GM18505 (cell line): ENCODE results near the gene TOLLIP.

Experiments used
- ATAC-seq: cut with Tn5 transposase; IDR thresholded peaks from one replicate; pipeline ENCODE4 v1.9.1; 2021; ENCODE audit not compliant: unreplicated experiment
- POLR2A ChIP-seq: IDR thresholded peaks from 4 replicates; pipeline ENCODE4 v1.6.1; 2011; ENCODE audit warnings: borderline replicate concordance; ENCODE audit not compliant: insufficient read depth, insufficient read length; ENCODE audit errors: extremely low read depth

Gene TOLLIP

GRCh38 chr11:1338201-1339065 lies 29.0 kb upstream of the TOLLIP start:
- ATAC-seq, result no peak

GRCh38 chr11:1337647-1338007 lies 28.2 kb upstream of the TOLLIP start:
- TF ChIP-seq POLR2A, result no peak
- ATAC-seq, result no peak

More at GRCh38 chr11:1338201-1339065, 29.0 kb upstream of the TOLLIP start:
- TF ChIP-seq POLR2A, result no peak

- no peak for ATAC-seq
- TF ChIP-seq POLR2A, result no peak
These were observed 27.6 kb upstream of the TOLLIP start for GRCh38 chr11:1336836-1337646.

- ATAC-seq, result no peak
- no peak for TF ChIP-seq POLR2A
These were observed 26.7 kb upstream of the TOLLIP start for GRCh38 chr11:1335811-1336761.

DNA sequence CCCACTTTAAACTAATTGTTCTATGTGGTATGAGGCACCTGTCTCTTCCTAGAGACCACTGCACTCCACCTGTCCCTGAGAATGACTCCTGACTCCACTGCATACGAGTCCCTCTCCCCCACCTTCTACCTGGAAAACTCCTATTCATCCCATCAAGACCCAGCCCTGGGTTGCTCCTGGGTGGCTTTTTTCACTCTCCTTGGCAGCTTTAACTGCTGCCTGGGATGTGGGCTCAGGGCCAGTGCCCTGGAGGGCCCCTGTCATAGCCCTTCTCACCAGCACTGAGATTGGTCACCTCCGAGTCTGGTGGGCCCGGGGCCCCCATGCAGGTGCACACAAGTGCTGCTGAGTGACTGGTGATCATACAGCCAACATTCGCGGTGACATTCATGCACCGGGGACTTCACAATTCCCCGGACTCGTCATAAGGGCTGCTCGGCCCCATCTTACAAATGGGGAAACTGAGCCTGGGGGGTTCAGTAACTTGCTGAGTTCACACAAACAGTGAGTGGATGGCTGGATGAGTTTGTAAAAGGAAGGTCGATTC lies 25.9 kb upstream of the TOLLIP start:
- ATAC-seq, result no peak

GRCh38 chr11:1333860-1334259 lies 24.4 kb upstream of the TOLLIP start:
- no peak for ATAC-seq
- no peak for TF ChIP-seq POLR2A

More for the DNA sequence above, 25.9 kb upstream of the TOLLIP start:
- TF ChIP-seq POLR2A, result no peak

DNA sequence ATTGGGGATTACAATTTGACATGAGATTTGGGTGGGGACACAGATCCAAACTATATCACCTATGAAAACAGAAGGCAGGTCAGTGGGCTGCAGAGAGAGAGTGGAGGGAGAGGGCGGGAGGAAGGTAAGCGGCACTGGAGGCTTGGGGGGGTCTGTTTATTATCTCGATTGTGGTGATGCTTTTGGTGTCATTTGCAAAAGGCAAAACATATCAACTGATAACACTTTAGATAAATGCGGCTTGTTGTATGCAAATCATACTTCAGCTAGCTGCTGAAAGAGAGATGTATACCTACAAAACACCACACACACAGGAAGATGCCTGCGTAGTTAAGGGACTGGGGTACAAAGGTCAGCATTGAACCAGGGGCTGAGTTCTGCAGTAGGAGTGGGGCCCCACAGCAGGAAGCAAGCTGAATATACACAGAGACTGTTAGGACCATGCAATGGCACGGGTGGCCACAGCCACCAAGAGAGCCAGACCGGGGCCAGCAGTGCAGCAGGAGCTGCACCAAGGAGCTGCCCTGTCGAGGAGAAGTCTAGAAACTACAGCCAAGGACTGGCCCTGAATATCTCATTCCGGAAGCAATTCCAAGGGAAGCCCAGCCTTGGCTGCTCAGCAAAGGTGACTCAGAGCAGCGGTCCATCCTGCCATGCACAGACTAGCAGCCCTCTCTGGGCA lies 23.8 kb upstream of the TOLLIP start:
- no peak for TF ChIP-seq POLR2A
- ATAC-seq, result no peak

DNA sequence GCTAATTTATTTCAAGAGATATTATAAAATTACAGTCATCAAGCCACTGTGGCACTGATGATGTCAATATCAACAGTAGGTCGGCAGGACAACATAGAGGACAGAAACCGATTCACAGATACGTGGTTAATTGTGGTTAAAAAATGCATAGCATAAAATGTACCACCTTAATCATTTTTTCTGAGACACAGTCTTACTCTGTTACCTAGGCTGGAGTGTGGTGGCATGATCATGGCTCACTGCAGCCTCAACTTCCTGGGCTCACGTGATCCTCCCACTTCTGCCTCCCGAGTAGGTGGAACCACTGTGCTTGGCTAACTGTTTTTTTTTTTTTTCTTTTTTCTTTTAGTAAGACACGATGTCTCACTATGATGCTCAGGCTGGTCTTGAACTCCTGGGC lies 21.0 kb upstream of the TOLLIP start:
- ATAC-seq, result no peak
- no peak for TF ChIP-seq POLR2A

DNA sequence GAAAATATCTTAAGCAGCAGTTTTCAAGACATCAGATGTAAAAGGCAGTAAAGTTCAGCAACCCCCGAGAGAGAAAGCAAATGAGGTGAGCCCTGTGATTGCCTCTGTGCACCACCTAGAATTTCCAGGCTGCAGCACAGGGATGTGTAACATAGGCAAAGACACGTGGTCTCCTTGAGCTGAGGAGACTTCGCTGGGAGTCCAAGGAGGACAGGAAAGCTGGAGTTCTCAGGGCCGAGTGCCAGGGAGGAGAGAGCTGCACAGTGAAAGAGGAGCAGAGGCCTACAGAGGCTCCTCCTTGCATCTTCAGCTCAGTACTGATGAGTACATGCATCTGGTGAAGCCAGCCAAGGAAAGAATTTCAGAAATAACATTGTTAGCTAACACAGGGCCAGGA lies 17.6 kb upstream of the TOLLIP start:
- TF ChIP-seq POLR2A, result no peak
- no peak for ATAC-seq

DNA sequence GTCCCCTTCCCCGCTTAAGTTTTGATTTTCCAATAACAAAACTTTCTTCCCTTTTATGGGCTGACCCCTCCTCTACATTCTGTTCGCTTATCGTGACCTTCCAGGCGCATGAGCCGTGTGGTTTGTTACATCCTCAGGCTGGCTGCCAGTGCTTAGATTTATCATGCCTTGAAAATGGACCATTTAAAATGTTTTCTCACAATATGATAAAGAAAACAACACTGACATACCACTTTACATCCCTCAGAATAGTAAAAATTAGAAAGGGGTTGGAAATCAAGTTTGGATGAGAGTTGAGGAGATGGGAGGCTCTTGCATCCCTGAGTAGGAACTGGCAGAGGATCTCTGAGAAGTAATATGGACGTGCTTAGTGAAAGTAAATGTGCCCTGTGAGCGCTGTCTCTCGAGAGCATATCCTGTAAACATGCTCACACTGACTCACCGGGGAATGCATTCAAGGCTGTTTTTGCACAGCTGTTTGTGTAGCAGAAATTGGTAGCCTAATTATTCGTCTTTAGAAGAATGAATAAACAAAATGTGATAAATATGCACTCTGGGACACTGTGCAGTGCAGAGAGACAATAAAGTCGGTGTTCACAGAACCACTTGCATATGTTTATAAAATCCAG lies 17.1 kb upstream of the TOLLIP start:
- no peak for ATAC-seq
- no peak for TF ChIP-seq POLR2A

GRCh38 chr11:1323774-1324173 lies 14.3 kb upstream of the TOLLIP start:
- TF ChIP-seq POLR2A, result no peak
- no peak for ATAC-seq

- TF ChIP-seq POLR2A, result no peak
- no peak for ATAC-seq
These were observed 8.6 kb upstream of the TOLLIP start for GRCh38 chr11:1317993-1318392.

DNA sequence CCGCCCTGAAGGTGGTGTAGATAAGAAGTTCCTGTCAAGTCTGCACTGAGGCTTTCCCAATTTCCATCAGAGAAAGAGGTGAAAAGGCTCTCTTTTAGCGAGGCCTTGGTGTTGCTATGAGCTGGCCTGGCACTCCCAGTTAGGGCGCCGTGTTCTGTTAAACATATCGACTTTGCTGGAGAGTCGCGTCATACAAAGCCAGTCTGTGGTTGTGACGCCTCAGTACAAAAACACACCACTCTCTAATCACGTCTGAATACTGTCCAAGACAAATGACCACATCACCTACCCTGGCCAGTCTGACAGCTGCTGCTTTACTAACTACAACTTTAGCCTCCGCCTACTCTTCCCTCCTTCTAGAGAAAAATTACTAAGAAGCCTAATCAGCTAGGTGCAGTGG lies 8.0 kb upstream of the TOLLIP start:
- TF ChIP-seq POLR2A, result no peak
- no peak for ATAC-seq
